Immature natural killer cell (primary cell): ENCODE results near the gene SLC15A2. TPM values are rescaled to one million over a fixed set of nuclear protein-coding genes. Genes with fewer than 3 reads are reported as not detected.
"Not testable (repeated sequence)": the region's sequence is repeated elsewhere in the genome, so short reads cannot be mapped to it uniquely, and the experiment has no call there.

Source experiments
- DNase-seq, 3 donors: peaks; one replicate each; pipeline ENCODE4 v3.0.0; 2022; ENCODE audit warnings: mixed read lengths in 1 of 3
- H3K27ac Mint-ChIP-seq, 6 donors: one replicate each; pipeline ENCODE4 v1.8.0; 2020; ENCODE audit warnings: mixed read lengths in 6 of 6, mild to moderate bottlenecking in 5 of 6, inconsistent platforms in 4 of 6, moderate library complexity in 3 of 6
- H3K27me3 Mint-ChIP-seq, 3 donors: one replicate each; pipeline ENCODE4 v1.8.0; 2020 to 2021; ENCODE audit warnings: low read depth in 3 of 3, mild to moderate bottlenecking in 3 of 3, mixed read lengths in 3 of 3, moderate library complexity in 3 of 3, inconsistent platforms in 1 of 3
- H3K36me3 Mint-ChIP-seq, 3 donors: one replicate each; pipeline ENCODE4 v1.8.0; 2020; ENCODE audit warnings: mixed read lengths in 3 of 3, inconsistent platforms in 2 of 3, mild to moderate bottlenecking in 2 of 3
- H3K4me1 Mint-ChIP-seq, 2 donors: one replicate each; pipeline ENCODE4 v1.8.0; 2020; ENCODE audit warnings: inconsistent platforms in 2 of 2, mild to moderate bottlenecking in 2 of 2, mixed read lengths in 2 of 2, moderate library complexity in 1 of 2
- H3K4me3 Mint-ChIP-seq, 5 donors: one replicate each; pipeline ENCODE4 v1.8.0; 2020; ENCODE audit warnings: mild to moderate bottlenecking in 5 of 5, mixed read lengths in 5 of 5, inconsistent platforms in 3 of 5, moderate library complexity in 3 of 5
- H3K9me3 Mint-ChIP-seq, 6 donors: one replicate each; pipeline ENCODE4 v1.8.0; 2020; ENCODE audit warnings: mild to moderate bottlenecking in 6 of 6, mixed read lengths in 6 of 6, inconsistent platforms in 4 of 6, moderate library complexity in 3 of 6
- polyA plus RNA-seq, 3 donors: library from polyadenylated mRNA; unstranded; fragments of 300-500 nt; fragmentation: Illumina TruSeq; gene quantifications; one replicate each; pipeline ENCODE4 v1.2.3, GENCODE V29; 2021

Gene SLC15A2, protein sequence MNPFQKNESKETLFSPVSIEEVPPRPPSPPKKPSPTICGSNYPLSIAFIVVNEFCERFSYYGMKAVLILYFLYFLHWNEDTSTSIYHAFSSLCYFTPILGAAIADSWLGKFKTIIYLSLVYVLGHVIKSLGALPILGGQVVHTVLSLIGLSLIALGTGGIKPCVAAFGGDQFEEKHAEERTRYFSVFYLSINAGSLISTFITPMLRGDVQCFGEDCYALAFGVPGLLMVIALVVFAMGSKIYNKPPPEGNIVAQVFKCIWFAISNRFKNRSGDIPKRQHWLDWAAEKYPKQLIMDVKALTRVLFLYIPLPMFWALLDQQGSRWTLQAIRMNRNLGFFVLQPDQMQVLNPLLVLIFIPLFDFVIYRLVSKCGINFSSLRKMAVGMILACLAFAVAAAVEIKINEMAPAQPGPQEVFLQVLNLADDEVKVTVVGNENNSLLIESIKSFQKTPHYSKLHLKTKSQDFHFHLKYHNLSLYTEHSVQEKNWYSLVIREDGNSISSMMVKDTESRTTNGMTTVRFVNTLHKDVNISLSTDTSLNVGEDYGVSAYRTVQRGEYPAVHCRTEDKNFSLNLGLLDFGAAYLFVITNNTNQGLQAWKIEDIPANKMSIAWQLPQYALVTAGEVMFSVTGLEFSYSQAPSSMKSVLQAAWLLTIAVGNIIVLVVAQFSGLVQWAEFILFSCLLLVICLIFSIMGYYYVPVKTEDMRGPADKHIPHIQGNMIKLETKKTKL
- under 1 TPM in 2 of 3 donors, not detected in 1; 0.27 to 0.28 TPM for polyA plus RNA-seq

DNA sequence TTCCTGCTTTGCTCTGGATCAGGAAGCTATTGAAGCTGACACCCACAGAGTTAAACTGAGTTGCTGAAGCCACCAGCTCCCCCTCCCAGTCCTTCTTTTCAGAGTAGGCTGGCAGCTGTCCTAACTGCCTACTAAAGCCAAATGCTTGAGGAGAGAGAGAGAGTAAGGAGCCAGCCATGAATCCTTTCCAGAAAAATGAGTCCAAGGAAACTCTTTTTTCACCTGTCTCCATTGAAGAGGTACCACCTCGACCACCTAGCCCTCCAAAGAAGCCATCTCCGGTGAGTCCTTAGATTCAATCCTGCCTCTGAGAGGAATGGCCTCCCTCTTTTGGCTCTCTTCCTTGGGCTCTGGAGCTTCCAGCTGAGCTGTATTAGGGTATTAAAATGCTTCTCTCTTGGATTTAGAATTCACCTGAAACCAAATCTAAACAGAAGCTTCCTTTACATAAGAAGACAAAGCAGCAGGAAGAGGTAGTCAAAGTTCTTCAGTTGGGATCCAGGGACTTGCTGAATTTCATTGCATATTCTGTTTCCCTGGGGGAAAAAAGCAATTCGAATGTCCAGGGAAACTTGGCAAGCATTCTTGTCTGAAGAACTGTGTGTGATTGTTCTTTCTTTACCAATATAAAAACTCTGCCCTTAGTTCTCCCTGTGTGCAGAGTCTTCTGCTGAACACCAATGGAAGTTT lies at the start of gene SLC15A2:
Gene SLC15A2 (plus strand): TSS at position 101 of the 690 bp plus-strand sequence. CDS start 76 bp downstream, at position 177.
- no peaks in the 10 kb centered on the region for H3K27me3 Mint-ChIP-seq
- no peak within 1 kb of the TSS for H3K4me3 Mint-ChIP-seq
- H3K27ac Mint-ChIP-seq = no peak within 1 kb of the TSS
- H3K36me3 Mint-ChIP-seq = peaks cover 0 to 12% (median 6%) of the 10 kb centered on the region in 3 donors
- no peak for DNase-seq
- no peaks in the 10 kb centered on the region for H3K9me3 Mint-ChIP-seq
- no peaks in the 10 kb centered on the region for H3K4me1 Mint-ChIP-seq

DNA sequence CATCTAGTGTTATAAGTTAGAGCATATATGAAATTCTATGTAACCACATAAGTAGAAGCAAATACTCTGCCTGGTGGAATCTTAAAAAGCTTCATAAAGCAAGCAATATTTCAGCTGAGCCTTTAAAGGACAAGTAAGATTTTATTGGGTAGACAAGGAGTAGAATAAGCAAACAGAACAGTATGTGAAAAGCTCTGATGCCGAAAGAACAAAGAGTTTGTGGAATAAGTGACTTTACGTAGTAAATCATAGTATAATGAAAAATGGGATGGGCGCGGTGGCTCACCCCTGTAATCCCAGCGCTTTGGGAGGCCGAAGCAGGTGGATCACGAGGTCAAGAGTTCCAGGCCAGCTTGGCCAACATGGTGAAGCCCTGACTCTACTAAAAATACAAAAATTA lies 49.3 kb upstream of the SLC15A2 start:
- no peak for DNase-seq
- Mint-ChIP-seq H3K4me3 (no peak overlapping the region), H3K9me3 (no peaks in the 10 kb centered on the region), H3K36me3 (peaks cover 0 to 5% (median 0%) of the 10 kb centered on the region in 3 donors), H3K4me1 (no peaks in the 10 kb centered on the region), H3K27ac (no peak overlapping the region), H3K27me3 (no peaks in the 10 kb centered on the region)

DNA sequence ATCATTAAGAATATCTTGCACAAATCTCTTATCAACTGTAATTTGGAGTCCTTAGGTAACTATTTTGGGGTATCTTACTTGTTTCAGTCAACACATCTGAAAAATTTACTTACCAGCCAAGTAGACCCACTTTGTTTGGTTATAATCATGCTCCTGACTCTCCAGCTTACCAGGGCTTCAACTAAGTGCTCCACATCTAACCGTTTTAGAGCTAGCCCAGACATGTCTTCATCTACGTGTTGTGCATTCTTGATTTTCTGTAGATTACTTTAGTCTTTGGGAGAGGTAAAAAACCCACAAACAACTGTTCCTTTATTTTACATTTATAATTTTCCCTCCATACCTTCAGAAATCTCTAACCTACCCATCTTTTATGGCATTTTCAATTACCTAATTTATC lies 41.9 kb upstream of the SLC15A2 start:
- Mint-ChIP-seq H3K36me3 (peaks cover 0 to 10% (median 5%) of the 10 kb centered on the region in 3 donors), H3K4me1 (no peaks in the 10 kb centered on the region), H3K9me3 (no peaks in the 10 kb centered on the region), H3K4me3 (no peak overlapping the region), H3K27me3 (no peaks in the 10 kb centered on the region), H3K27ac (no peak overlapping the region)
- no peak for DNase-seq

DNA sequence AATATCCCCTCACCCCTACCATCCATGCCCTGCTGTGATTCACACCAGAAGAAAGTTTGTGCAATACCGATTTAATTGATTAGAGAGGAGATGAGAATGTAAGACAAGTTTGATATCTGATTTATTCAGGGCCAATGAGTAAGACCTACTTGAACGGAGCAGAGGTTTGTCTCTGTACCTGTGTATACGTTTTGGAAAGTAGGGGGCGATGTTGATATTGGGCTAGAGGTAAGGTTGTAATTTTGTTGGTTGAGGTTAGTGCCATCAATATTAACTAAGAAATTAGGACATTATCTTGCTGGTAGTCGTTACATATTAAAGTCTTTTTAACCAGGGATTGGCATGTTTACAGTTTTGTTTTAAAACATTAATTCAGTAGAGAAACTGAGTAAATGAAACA lies 38.6 kb upstream of the SLC15A2 start:
- Mint-ChIP-seq H3K4me3 (no peak overlapping the region), H3K4me1 (no peaks in the 10 kb centered on the region), H3K36me3 (peaks cover 3 to 24% (median 17%) of the 10 kb centered on the region in 3 donors), H3K9me3 (peaks cover 0 to 1% (median 0%) of the 10 kb centered on the region in 6 donors), H3K27me3 (no peaks in the 10 kb centered on the region), H3K27ac (no peak overlapping the region)
- DNase-seq = no peak

DNA sequence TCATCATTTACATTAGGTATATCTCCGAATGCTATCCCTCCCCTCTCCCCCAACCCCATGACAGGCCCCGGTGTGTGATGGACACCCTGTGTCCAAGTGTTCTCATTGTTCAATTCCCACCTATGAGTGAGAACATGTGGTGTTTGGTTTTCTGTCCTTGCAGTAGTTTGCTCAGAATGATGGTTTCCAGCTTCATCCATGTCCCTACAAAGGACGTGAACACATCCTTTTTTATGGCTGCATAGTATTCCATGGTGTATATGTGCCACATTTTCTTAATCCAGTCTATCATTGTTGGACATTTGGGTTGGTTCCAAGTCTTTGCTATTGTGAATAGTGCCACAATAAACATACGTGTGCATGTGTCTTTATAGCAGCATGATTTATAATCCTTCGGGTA lies 36.4 kb upstream of the SLC15A2 start:
- H3K27ac Mint-ChIP-seq, H3K27me3 Mint-ChIP-seq, H3K9me3 Mint-ChIP-seq, DNase-seq, H3K4me3 Mint-ChIP-seq, H3K4me1 Mint-ChIP-seq: not testable (repeated sequence)
- H3K36me3 Mint-ChIP-seq = peaks cover 3 to 30% (median 18%) of the 10 kb centered on the region in 3 donors

DNA sequence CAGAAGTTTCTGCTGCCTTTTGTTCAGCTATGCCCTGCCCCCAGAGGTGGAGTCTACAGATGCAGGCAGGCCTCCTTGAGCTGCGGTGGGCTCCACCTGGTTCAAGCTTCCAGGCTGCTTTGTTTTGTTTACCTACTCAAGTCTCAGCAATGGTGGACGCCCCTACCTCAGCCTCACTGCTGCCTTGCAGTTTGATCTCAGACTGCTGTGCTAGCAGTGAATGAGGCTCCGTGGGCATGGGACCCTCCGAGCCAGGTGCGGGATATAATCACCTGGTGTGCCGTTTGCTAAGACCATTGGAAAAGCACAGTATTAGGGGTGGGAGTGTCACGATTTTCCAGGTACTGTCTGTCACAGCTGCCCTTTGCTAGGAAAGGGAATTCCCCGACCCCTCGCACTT lies 31.0 kb upstream of the SLC15A2 start:
- not testable (repeated sequence) for H3K4me3 Mint-ChIP-seq, H3K27ac Mint-ChIP-seq, H3K27me3 Mint-ChIP-seq, H3K9me3 Mint-ChIP-seq, H3K4me1 Mint-ChIP-seq, DNase-seq
- H3K36me3 Mint-ChIP-seq = peaks cover 7 to 21% (median 14%) of the 10 kb centered on the region in 3 donors

DNA sequence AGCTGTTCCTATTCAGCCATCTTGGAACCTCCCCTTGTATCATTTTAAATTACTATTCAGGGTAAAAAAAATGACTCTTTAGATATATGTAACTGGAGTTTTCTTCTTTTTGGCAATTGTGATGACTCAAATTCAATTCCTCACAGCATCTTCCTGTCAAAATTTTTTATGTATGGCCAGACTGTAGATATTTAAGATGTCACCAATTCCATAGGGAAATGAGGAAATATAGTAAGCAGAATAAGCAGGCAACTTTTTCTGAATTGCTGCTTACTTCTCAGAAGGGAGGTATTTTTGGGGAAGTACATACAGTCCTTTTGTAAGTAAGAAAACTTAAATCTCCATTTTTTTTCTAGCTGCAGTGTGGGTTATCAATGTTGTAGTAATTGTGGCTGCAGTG lies 30.4 kb upstream of the SLC15A2 start:
- Mint-ChIP-seq H3K4me3 (no peak overlapping the region), H3K27me3 (peaks cover 0 to 2% (median 0%) of the 10 kb centered on the region in 3 donors), H3K4me1 (no peaks in the 10 kb centered on the region), H3K9me3 (no peaks in the 10 kb centered on the region), H3K36me3 (peaks cover 7 to 16% (median 11%) of the 10 kb centered on the region in 3 donors), H3K27ac (no peak overlapping the region)
- DNase-seq = no peak

DNA sequence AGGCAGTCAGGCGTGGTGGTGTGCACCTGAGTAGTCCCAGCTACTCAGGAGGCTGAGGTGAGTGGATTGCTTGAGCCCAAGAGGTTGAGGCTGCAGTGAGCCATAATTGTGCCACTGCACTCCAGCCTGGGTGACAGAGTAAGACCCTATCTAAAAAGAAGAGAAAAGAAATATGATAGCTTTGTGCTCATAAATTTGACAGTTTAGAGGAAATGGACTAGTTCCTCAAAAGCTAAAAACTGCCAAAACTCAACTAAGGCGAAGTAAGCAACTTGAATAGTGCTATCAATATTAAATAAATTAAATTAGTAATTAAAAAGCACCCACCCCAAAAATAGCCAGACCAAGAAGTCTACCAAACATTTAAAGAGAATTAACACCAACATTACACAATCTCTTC lies 24.5 kb upstream of the SLC15A2 start:
- DNase-seq = no peak
- H3K4me1 Mint-ChIP-seq = no peaks in the 10 kb centered on the region
- no peaks in the 10 kb centered on the region for H3K9me3 Mint-ChIP-seq
- no peak overlapping the region for H3K4me3 Mint-ChIP-seq
- peaks cover 5 to 16% (median 13%) of the 10 kb centered on the region in 3 donors for H3K36me3 Mint-ChIP-seq
- no peak overlapping the region for H3K27ac Mint-ChIP-seq
- peaks cover 0 to 2% (median 0%) of the 10 kb centered on the region in 3 donors for H3K27me3 Mint-ChIP-seq

DNA sequence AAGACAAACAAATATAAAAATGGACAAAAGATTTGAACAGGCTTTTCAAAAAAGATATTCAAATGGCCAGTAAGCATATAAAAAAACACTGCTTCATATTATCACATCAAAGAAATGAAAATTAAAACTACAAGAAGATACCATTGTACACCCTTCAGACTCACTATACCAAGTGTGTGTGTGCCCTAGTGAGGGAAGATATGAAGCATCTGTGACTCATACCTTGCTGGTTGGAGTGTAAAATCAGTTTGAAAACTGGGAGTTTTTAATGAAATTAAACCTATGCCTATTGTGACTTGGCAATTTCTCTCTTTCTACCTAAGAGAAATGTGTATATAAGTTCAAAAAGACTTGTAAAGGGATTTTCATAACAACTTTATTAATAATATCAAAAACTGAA lies 23.5 kb upstream of the SLC15A2 start:
- Mint-ChIP-seq H3K27me3 (peaks cover 0 to 2% (median 0%) of the 10 kb centered on the region in 3 donors), H3K9me3 (no peaks in the 10 kb centered on the region), H3K4me1 (no peaks in the 10 kb centered on the region), H3K4me3 (no peak overlapping the region), H3K27ac (no peak overlapping the region), H3K36me3 (peaks cover 5 to 16% (median 13%) of the 10 kb centered on the region in 3 donors)
- no peak for DNase-seq

DNA sequence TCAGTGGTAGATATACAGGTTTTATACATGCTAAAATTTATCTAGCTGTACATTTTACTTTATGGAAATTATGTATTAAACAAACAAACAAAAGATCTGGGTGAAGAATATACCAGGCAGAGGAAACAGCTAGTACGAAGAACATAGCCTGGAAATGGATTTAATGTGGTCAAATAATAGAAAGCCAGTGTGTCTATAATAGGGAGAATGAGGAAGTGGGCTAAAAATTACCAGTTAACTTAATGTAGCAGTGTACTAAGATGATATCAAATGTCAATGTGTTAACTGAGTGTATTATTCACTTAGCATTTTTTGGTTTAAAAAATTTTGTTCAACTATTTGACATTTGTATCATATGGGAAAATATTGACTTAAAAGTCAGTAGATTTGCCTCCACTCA lies 22.8 kb upstream of the SLC15A2 start:
- DNase-seq = no peak
- H3K36me3 Mint-ChIP-seq = peaks cover 5 to 13% (median 13%) of the 10 kb centered on the region in 3 donors
- H3K27ac Mint-ChIP-seq = no peak overlapping the region
- H3K4me3 Mint-ChIP-seq = no peak overlapping the region
- peaks cover 0 to 2% (median 0%) of the 10 kb centered on the region in 3 donors for H3K27me3 Mint-ChIP-seq
- H3K9me3 Mint-ChIP-seq = no peaks in the 10 kb centered on the region
- H3K4me1 Mint-ChIP-seq = no peaks in the 10 kb centered on the region

DNA sequence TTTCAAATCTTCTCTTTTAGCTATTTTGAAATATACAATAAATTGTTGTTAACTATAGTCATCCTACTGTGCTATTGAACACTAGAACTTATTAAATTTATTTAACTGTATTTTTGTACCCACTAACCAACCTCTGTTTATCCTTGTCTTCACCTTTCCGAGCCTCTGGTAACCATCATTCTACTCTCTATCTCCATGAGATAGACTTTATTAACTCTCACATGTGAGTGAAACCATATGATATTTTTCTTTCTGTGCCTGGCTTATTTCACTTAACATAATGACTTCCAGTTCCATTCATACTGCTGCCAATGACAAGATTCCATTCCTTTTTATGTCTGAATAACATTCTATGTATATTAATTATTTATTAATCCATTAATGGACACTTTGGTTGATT lies 15.8 kb upstream of the SLC15A2 start:
- Mint-ChIP-seq H3K9me3 (no peaks in the 10 kb centered on the region), H3K36me3 (peaks cover under 1 to 10% (median 4%) of the 10 kb centered on the region in 3 donors), H3K27ac (no peak overlapping the region), H3K4me1 (no peaks in the 10 kb centered on the region), H3K27me3 (no peaks in the 10 kb centered on the region), H3K4me3 (no peak overlapping the region)
- no peak for DNase-seq

DNA sequence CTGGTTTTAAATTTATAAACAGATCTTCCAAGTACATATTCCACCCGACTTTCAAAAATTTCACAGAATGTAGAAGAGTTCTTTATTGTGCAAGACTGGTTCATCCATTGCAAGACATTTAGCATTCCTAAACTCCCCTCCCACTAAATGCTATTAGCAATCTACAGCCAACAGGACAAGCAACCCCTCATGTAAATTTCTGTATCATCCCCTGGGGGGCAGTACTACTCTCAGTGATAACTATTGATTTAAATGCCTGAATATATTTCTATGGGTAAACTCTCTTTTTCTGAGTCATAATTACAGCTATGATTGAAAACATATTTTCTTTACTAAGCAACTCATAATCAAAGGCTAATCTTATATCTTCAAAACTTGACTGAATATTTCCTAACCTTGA lies 10.7 kb upstream of the SLC15A2 start:
- DNase-seq = no peak
- H3K27me3 Mint-ChIP-seq = no peaks in the 10 kb centered on the region
- H3K4me3 Mint-ChIP-seq = no peak overlapping the region
- peaks cover 0 to 14% (median 3%) of the 10 kb centered on the region in 3 donors for H3K36me3 Mint-ChIP-seq
- no peaks in the 10 kb centered on the region for H3K4me1 Mint-ChIP-seq
- H3K27ac Mint-ChIP-seq = no peak overlapping the region
- no peaks in the 10 kb centered on the region for H3K9me3 Mint-ChIP-seq

DNA sequence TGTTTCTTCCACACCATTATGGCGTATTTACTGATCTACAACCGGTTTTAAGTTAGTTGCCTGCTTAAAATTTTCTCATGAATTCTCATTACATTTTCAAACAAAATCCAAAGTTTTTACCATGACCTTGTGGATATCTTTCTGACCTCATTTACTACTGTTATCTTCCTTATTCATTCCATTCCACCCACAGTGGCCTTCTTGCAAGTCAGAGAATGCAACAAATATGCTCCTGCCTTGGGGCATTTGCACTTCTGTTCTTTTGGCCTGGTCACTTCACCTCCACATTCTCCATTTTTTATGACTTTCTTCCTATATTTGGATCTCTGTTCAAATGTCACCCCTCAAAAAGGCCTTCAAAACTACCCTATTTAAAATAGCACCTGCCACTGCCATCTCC lies 8.8 kb upstream of the SLC15A2 start:
- Mint-ChIP-seq H3K4me3 (no peak overlapping the region), H3K27me3 (no peaks in the 10 kb centered on the region), H3K9me3 (no peaks in the 10 kb centered on the region), H3K36me3 (peaks cover 0 to 14% (median 3%) of the 10 kb centered on the region in 3 donors), H3K4me1 (no peaks in the 10 kb centered on the region), H3K27ac (no peak overlapping the region)
- no peak for DNase-seq

DNA sequence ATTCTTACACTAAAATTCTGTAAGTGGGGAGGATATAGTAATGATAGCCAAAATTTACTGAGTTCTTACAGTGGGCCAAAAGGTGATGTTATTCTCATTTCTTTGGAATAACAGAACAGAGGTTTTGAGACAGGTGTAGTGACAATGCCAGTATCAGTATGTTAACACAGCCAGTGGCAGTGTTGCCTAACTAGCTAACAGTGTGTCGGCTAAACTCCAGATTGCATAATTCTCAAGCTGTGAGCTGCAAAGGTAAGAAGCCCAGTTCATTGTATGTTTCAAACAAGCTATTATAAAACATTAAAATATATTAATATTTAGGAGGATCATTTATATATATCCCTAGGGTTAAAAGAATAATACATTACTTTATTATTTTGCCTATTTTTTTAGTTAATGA lies 920 bp downstream of the SLC15A2 start:
- H3K4me3 Mint-ChIP-seq = no peak overlapping the region
- no peak overlapping the region for H3K27ac Mint-ChIP-seq
- no peak for DNase-seq
- H3K4me1 Mint-ChIP-seq = no peaks in the 10 kb centered on the region
- peaks cover 0 to 12% (median 6%) of the 10 kb centered on the region in 3 donors for H3K36me3 Mint-ChIP-seq
- H3K9me3 Mint-ChIP-seq = no peaks in the 10 kb centered on the region
- H3K27me3 Mint-ChIP-seq = no peaks in the 10 kb centered on the region
